GM23338 (cell line): ENCODE results near the gene NXN. TPM values are rescaled to one million over a fixed set of nuclear protein-coding genes. Genes with fewer than 3 reads are reported as not detected.

Source experiments
- ATAC-seq: fragments of 200-7000 bp; cut with Tn5 transposase; 3 replicates; pipeline ENCODE4 v1.9.1; 2020
- DNase-seq: peaks from one replicate; pipeline ENCODE4 v3.0.0-alpha.2; 2015; ENCODE audit warnings: low spot score
- H2AFZ ChIP-seq: fragments of 200-600 bp; sonication (generic); 2 replicates; pipeline ENCODE4 v1.8.0; 2016; ENCODE audit warnings: antibody characterized with exemption, mild to moderate bottlenecking, moderate library complexity
- H3F3A ChIP-seq: fragments of 200-600 bp; sonication (generic); replicated peaks from 2 replicates; pipeline ENCODE4 v1.8.0; 2017; ENCODE audit warnings: antibody characterized with exemption, mixed run types, low read depth
- H3K27ac ChIP-seq: fragments of 200-600 bp; sonication (generic); 2 replicates; pipeline ENCODE4 v1.6.1; 2016; ENCODE audit warnings: low read depth
- H3K27me3 ChIP-seq: fragments of 200-600 bp; sonication (generic); 2 replicates; pipeline ENCODE4 v1.8.0; 2016; ENCODE audit warnings: mild to moderate bottlenecking, mixed run types, moderate library complexity; ENCODE audit not compliant: insufficient read depth
- H3K36me3 ChIP-seq: fragments of 200-600 bp; sonication (generic); 2 replicates; pipeline ENCODE4 v1.8.0; 2016; ENCODE audit warnings: mild to moderate bottlenecking; ENCODE audit not compliant: insufficient read depth
- H3K4me1 ChIP-seq: fragments of 200-600 bp; sonication (generic); 2 replicates; pipeline ENCODE4 v1.8.0; 2016; ENCODE audit warnings: mild to moderate bottlenecking, moderate library complexity; ENCODE audit not compliant: insufficient read depth
- H3K4me2 ChIP-seq: fragments of 200-600 bp; sonication (generic); 2 replicates; pipeline ENCODE4 v1.7.1; 2017; ENCODE audit warnings: mixed run types
- H3K4me3 ChIP-seq: fragments of 200-600 bp; sonication (generic); 2 replicates; pipeline ENCODE4 v1.6.1; 2016; ENCODE audit warnings: mixed run types
- H3K79me2 ChIP-seq: fragments of 200-600 bp; sonication (generic); replicated peaks from 2 replicates; pipeline ENCODE4 v1.8.0; 2017; ENCODE audit warnings: mild to moderate bottlenecking; ENCODE audit not compliant: insufficient read depth
- H3K9me2 ChIP-seq: fragments of 200-600 bp; sonication (generic); 2 replicates; pipeline ENCODE4 v1.8.0; 2017; ENCODE audit not compliant: insufficient read depth
- H4K20me1 ChIP-seq: fragments of 200-600 bp; sonication (generic); replicated peaks from 2 replicates; pipeline ENCODE4 v1.8.0; 2017; ENCODE audit warnings: mild to moderate bottlenecking; ENCODE audit not compliant: insufficient read depth
- H3K27ac Mint-ChIP-seq: 2 replicates; pipeline ENCODE4 v1.8.0; 2020; ENCODE audit warnings: inconsistent platforms, mild to moderate bottlenecking, moderate library complexity, mixed read lengths
- H3K27me3 Mint-ChIP-seq: 3 replicates; pipeline ENCODE4 v1.8.0; 2022; ENCODE audit warnings: low read depth, mild to moderate bottlenecking, moderate library complexity, mixed read lengths, inconsistent platforms; ENCODE audit not compliant: insufficient read depth, poor library complexity
- H3K36me3 Mint-ChIP-seq: 3 replicates; pipeline ENCODE4 v1.8.0; 2021; ENCODE audit warnings: low read depth, mild to moderate bottlenecking, inconsistent platforms, moderate library complexity, mixed read lengths
- H3K4me1 Mint-ChIP-seq: 3 replicates; pipeline ENCODE4 v1.8.0; 2020; ENCODE audit warnings: mild to moderate bottlenecking, inconsistent platforms, mixed read lengths
- H3K4me3 Mint-ChIP-seq: 3 replicates; pipeline ENCODE4 v1.8.0; 2021; ENCODE audit warnings: moderate library complexity, mild to moderate bottlenecking, inconsistent platforms, mixed read lengths
- H3K9me3 Mint-ChIP-seq: 3 replicates; pipeline ENCODE4 v1.8.0; 2020; ENCODE audit warnings: moderate library complexity, mild to moderate bottlenecking, inconsistent platforms, mixed read lengths
- CREB1 ChIP-seq: fragments of 250-450 bp; sonication (Bioruptor Pico); IDR thresholded peaks from 2 replicates; pipeline ENCODE4 v1.5.0; 2020; ENCODE audit warnings: low read depth, mild to moderate bottlenecking, moderate library complexity
- CTCF ChIP-seq, 2 experiments: fragments of 200-600 bp in 1 of 2; sonication (generic) in 1 of 2; conservative IDR thresholded peaks; 2 replicates each; pipeline versions ENCODE4 v1.5.1 to v1.6.1; 2016 to 2017; ENCODE audit warnings: antibody characterized with exemption in 2 of 2, low read depth in 2 of 2, mild to moderate bottlenecking in 2 of 2, moderate library complexity in 1 of 2
- EZH2 ChIP-seq: fragments of 200-600 bp; sonication (generic); IDR thresholded peaks from one replicate; pipeline ENCODE4 v1.8.0; 2017; ENCODE audit warnings: antibody characterized with exemption, mild to moderate bottlenecking, low read depth; ENCODE audit not compliant: unreplicated experiment
- EZH2phosphoT487 ChIP-seq: fragments of 200-600 bp; sonication (generic); IDR thresholded peaks from one replicate; pipeline ENCODE4 v1.8.1; 2018; ENCODE audit warnings: antibody characterized with exemption; ENCODE audit not compliant: unreplicated experiment
- JUNB ChIP-seq: IDR thresholded peaks from one replicate; pipeline ENCODE4 v1.6.1; 2016; ENCODE audit warnings: antibody characterized with exemption; ENCODE audit not compliant: unreplicated experiment
- NANOG ChIP-seq: IDR thresholded peaks from 2 replicates; pipeline ENCODE4 v1.6.1; 2016; ENCODE audit warnings: antibody characterized with exemption, borderline replicate concordance
- POLR2AphosphoS5 ChIP-seq: IDR thresholded peaks from 2 replicates; pipeline ENCODE4 v1.6.1; 2016; ENCODE audit warnings: antibody characterized with exemption, low read depth
- REST ChIP-seq: IDR thresholded peaks from one replicate; pipeline ENCODE4 v1.6.1; 2018; ENCODE audit warnings: antibody characterized with exemption; ENCODE audit not compliant: unreplicated experiment
- STAT1 ChIP-seq: IDR thresholded peaks from one replicate; pipeline ENCODE4 v1.6.1; 2016; ENCODE audit warnings: antibody characterized with exemption; ENCODE audit not compliant: unreplicated experiment
- ZNF114 ChIP-seq: fragments of 250-450 bp; sonication (Bioruptor Pico); IDR thresholded peaks from 2 replicates; pipeline ENCODE4 v1.5.0; 2020; ENCODE audit warnings: mild to moderate bottlenecking, moderate library complexity
- ZNF331 ChIP-seq: fragments of 250-450 bp; sonication (Bioruptor Pico); IDR thresholded peaks from 2 replicates; pipeline ENCODE4 v1.5.0; 2020; ENCODE audit warnings: low read depth, mild to moderate bottlenecking, moderate library complexity
- ZNF462 ChIP-seq: fragments of 250-450 bp; sonication (Bioruptor Pico); IDR thresholded peaks from 2 replicates; pipeline ENCODE4 v1.5.0; 2020; ENCODE audit warnings: mild to moderate bottlenecking, moderate library complexity
- polyA plus RNA-seq: library from polyadenylated mRNA; unstranded; fragments of >200 nt; fragmentation: Nextera tagmentation; extraction: Ambion mirVana; gene quantifications from 2 replicates; pipeline ENCODE4 v1.2.1, GENCODE V29; 2016
- total RNA-seq: library from RNA; depleted of rRNA; stranded (reverse); fragments of >200 nt; shearing (Covaris generic); gene quantifications from 2 replicates; pipeline ENCODE4 v1.2.3, GENCODE V29; 2014
- TF ChIP-seq, protein P1 (sequence below): IDR thresholded peaks from 2 replicates; pipeline ENCODE4 v1.6.1; 2016; ENCODE audit warnings: antibody characterized with exemption

NXN gene
- total and polyA plus RNA-seq, 2 experiments from 2014 or later = 31.8 to 105 TPM

GRCh38 chr17:925817-926216 lies 53.8 kb downstream of the NXN start:
- Histone ChIP-seq H4K20me1 (peaks cover 26% of the 10 kb centered on the region), H3K27me3 (no peaks in the 10 kb centered on the region), H3K4me3 (no peak overlapping the region), H3K4me2 (peak overlapping the region; percentile 24), H3K27ac (peak overlapping the region; percentile 86), H3K79me2 (peaks cover 92% of the 10 kb centered on the region), H3K9me2 (no peaks in the 10 kb centered on the region), H3F3A (peaks cover 17% of the 10 kb centered on the region; the same call in 1 of the 2 replicates), H3K36me3 (peaks cover 3% of the 10 kb centered on the region; the same call in 1 of the 2 replicates), H3K4me1 (peaks cover 42% of the 10 kb centered on the region), H2AFZ (no peak overlapping the region)
- TF ChIP-seq CREB1 (CRISPR knock-in tag) (no peak), CTCF (conservative IDR thresholded peaks at IDR 0.05; ENCODE audit: low read depth in 2 of 2) (no peak), STAT1 (no peak), JUNB (no peak), ZNF462 (no peak), REST (no peak), EZH2 (no peak), EZH2phosphoT487 (no peak), ZNF114 (CRISPR knock-in tag) (no peak), NANOG (no peak), POLR2AphosphoS5 (no peak), ZNF331 (CRISPR knock-in tag) (no peak)
- TF ChIP-seq, protein P1, sequence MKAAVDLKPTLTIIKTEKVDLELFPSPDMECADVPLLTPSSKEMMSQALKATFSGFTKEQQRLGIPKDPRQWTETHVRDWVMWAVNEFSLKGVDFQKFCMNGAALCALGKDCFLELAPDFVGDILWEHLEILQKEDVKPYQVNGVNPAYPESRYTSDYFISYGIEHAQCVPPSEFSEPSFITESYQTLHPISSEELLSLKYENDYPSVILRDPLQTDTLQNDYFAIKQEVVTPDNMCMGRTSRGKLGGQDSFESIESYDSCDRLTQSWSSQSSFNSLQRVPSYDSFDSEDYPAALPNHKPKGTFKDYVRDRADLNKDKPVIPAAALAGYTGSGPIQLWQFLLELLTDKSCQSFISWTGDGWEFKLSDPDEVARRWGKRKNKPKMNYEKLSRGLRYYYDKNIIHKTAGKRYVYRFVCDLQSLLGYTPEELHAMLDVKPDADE = no peak
- no peak overlapping the region; the same call in 2 of the 3 replicates for H3K4me3 Mint-ChIP-seq
- peaks cover 56% of the 10 kb centered on the region for H3K4me1 Mint-ChIP-seq
- H3K9me3 Mint-ChIP-seq = no peaks in the 10 kb centered on the region
- H3K36me3 Mint-ChIP-seq = peaks cover 7% of the 10 kb centered on the region
- peak overlapping the region; percentile 51 for H3K27ac Mint-ChIP-seq
- DNase-seq = no peak
- peaks cover 8% of the 10 kb centered on the region for H3K27me3 Mint-ChIP-seq
- ATAC-seq = no peak
